ENCODE data around the gene CBLN3. TPM values are rescaled to one million over a fixed set of nuclear protein-coding genes. Genes with fewer than 3 reads are reported as not detected.
A peak's percentile ranks its signal among the peaks of the same experiment; 100 is the strongest.

The CBLN3 gene
- total RNA-seq, 1 experiment from 2014 or later: 0.12 TPM

DNA sequence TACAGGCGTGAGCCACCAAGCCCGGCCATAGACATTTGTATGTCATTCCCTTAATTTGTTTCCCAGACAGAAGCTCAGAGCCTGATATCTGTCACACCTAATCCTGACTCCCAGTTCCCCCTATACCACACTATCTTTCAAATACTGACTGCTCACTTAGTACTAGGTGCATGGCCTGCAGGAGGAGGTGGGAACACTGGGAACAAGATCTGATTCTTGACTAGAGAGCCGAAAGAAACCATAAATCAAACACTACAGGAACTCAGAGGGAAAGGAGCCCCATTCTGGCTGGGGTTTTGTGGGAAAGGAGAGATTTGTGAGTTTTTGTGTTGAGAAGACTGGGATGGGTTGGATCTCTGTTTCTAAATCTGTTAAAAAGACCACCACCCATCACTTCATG, 5.2 kb upstream of the CBLN3 start:
- Histone ChIP-seq H3K4me1 (peaks cover 6% of the 10 kb centered on the region), H3K4me3 (no peak overlapping the region), H3K9me3 (replicated peaks) (no peaks in the 10 kb centered on the region), H3K36me3 (no peaks in the 10 kb centered on the region), H3K27me3 (no peaks in the 10 kb centered on the region), H3K27ac (no peak overlapping the region)
- DNase-seq: no peak

DNA sequence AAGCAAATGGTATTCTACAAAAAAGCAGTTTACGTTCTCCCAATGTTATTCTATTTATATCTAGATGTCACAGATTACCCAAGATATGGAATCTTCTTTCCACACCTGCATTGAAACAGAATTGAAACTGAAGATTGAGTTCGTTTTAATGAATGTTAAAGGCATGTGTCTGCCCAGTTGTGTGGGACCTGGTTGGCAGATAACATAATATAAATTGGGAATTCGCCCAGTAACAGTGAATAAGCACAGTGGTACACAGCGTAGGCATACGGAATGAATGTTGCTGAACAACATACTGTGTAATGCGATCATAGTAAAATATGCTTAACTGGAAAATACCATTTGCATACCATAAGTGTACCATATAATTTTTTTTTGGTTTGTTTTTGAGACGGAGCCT, 4.6 kb upstream of the CBLN3 start:
- Histone ChIP-seq H3K9me3 (replicated peaks) (no peaks in the 10 kb centered on the region), H3K36me3 (no peaks in the 10 kb centered on the region), H3K4me1 (peaks cover 6% of the 10 kb centered on the region), H3K27me3 (no peaks in the 10 kb centered on the region), H3K4me3 (no peak overlapping the region), H3K27ac (no peak overlapping the region)
- no peak for DNase-seq

DNA sequence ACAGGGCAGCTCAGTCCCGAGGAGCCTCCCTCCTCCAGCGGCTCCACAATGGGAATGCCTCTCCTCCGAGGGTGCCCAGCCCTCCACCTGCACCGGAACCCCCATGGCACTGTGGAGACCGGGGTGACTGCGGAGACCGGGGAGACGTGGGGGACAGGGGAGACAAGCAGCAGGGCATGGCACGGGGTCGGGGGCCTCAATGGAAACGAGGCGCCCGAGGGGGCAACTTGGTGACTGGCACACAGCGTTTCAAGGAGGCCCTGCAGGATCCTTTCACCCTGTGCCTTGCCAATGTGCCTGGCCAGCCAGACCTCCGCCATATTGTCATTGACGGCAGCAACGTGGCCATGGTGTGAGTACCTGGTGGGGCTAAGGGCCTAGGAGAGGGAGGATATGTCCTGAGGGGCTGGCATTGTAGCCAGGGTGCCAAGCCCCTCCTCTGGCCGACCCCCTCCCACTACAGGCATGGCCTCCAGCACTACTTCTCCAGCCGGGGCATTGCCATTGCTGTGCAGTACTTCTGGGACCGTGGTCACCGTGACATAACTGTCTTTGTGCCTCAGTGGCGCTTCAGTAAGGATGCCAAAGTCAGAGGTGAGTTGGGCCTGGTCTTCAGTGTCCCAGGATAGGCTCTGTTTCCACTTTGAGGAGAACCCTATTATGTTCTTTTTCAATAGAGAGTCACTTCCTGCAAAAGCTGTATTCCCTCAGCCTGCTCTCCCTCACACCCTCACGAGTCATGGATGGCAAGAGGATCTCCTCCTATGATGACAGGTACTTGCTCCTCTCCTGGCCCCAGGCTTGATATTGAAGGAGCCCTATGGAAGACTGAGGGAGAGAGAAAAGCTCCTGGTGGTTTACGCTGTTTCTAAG, 3.0 kb upstream of the CBLN3 start:
- Histone ChIP-seq H3K27me3 (no peaks in the 10 kb centered on the region), H3K27ac (no peak overlapping the region), H3K36me3 (no peaks in the 10 kb centered on the region), H3K4me3 (no peak overlapping the region), H3K4me1 (peaks cover 6% of the 10 kb centered on the region), H3K9me3 (replicated peaks) (no peaks in the 10 kb centered on the region)
- no peak for DNase-seq

DNA sequence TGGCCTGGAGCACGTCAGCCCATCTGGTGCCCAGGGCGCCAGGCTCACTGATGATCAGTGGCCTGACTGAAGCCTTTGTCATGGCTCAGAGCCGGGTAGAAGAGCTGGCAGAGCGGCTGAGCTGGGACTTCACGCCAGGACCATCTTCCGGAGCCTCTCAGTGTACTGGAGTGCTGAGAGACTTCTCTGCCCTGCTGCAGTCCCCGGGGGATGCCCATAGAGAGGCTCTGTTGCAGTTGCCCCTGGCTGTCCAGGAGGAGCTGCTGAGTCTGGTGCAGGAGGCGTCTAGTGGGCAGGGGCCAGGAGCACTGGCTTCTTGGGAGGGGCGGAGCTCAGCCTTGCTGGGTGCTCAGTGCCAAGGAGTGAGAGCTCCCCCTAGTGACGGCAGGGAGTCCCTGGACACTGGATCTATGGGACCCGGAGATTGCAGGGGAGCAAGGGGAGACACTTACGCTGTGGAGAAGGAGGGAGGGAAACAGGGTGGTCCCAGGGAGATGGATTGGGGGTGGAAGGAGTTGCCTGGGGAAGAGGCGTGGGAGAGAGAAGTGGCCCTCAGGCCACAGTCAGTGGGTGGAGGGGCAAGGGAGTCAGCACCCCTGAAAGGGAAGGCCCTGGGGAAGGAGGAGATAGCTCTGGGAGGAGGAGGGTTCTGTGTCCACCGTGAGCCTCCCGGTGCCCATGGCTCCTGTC, 2.2 kb upstream of the CBLN3 start:
- Histone ChIP-seq H3K9me3 (replicated peaks) (no peaks in the 10 kb centered on the region), H3K36me3 (no peaks in the 10 kb centered on the region), H3K4me1 (peaks cover 6% of the 10 kb centered on the region), H3K27me3 (no peaks in the 10 kb centered on the region), H3K4me3 (no peak overlapping the region), H3K27ac (no peak overlapping the region)
- peak; percentile 95 to 98 for DNase-seq

DNA sequence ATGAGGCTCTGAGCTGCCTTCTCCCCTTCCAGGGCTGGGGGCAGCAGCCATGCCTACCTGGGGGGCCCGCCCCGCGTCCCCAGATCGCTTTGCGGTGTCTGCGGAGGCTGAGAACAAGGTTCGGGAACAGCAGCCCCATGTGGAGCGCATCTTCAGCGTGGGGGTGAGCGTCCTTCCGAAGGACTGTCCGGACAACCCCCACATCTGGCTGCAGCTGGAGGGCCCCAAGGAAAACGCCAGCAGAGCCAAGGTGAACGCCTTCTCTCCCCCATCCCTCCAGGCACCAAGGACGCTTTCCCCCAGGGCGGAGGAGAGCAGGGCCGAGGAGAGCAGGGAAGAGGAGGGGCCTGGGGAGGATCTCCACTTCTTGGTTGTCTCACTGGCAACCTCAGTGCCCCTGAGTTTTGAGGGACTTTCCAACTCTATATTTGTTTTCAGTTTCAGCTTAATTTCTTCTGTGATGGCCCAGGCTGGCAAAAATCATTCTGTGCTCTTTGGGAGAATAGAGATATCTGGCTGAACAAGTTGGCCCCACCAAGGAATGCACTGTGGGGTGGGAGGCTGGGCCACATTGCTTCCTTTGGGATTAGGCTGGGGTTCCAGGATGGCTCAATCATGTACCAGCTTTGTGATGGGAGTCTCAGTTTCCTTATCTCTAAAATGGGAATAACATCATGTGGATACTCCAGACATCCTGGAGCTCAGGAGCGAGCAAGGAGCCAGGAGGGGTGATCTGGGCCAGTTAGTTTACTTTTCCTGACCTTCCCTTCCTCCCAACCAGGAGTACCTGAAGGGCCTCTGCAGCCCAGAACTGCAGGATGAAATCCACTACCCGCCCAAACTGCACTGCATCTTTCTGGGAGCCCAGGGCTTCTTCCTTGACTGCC, 1.5 kb upstream of the CBLN3 start:
- no peaks in the 10 kb centered on the region for H3K27me3 ChIP-seq
- H3K4me3 ChIP-seq: peak overlapping the region; percentile 54; the same call in 1 of the 2 replicates
- no peak for DNase-seq
- H3K4me1 ChIP-seq: no peaks in the 10 kb centered on the region
- no peaks in the 10 kb centered on the region for H3K9me3 ChIP-seq (replicated peaks)
- H3K27ac ChIP-seq: no peak overlapping the region
- H3K36me3 ChIP-seq: no peaks in the 10 kb centered on the region

DNA sequence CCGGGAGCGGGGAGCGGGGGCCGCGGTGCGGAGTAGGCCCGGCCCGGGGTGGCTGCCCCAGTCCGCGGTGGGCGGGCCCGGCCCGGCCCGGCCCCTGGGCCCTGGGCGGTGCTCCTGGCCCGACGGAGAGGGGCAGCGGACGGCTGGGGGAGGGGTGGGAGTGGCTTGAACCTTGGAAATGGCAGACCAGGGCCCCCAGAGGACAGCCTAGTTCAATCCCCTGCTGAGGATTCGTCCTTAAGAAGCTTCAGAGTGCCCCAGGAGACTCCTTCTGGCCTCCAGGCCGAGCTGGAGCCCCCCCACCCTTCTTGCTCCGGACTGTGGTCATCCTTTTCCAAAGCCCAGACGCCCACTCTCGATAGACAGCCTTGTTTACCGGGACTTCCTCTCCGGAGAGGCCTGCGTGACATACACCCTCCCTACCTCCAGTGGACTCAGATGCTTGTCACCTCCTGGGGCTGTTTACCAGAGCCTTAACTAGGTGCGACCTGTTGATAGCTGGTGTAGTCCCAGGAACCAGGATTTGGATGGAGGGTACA, 744 bp upstream of the CBLN3 start:
- no peak for DNase-seq

DNA sequence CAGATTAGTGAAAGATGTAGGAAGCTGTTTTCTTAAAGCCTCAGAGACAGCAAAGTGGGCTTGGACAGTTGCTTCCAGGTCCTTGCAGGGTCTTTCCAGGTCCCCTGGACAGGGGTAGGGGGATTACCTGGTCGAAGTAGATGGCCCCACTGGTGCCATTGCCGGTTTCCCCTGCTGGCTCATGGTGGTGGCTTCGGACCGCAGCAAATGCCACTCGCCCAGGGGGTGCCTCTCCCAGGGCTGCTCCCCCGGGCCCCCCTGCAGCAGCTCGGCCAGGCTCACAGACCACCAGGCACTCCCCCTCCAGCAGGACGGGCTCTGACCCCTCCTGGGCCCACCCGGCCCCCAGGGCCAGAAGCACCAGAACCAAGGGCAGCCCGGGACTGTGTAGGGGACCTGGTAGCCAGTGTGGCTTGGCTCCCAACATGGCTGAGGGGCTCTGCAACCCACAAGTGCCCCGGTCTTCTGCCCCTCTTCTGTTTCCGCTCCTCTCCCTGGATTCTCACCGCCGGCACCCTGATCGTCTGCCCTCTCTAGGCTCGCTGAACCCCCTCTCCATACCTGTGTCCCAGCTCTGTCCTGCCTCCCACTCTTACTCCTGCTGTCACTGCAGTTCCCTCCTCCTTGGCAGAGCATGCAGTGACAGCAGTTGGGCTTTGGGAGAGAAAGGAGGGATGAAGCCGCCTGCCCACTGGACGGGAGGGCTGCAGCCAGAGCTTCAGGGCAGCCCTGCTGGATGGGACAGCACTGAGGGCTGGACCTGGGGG, 657 bp downstream of the CBLN3 start:
- H3K27ac ChIP-seq: no peak overlapping the region

More for the DNA sequence above, 744 bp upstream of the CBLN3 start:
- Histone ChIP-seq H3K36me3 (no peaks in the 10 kb centered on the region), H3K27me3 (no peaks in the 10 kb centered on the region), H3K4me1 (no peaks in the 10 kb centered on the region), H3K4me3 (peak overlapping the region; percentile 54), H3K9me3 (replicated peaks) (no peaks in the 10 kb centered on the region), H3K27ac (no peak overlapping the region)

DNA sequence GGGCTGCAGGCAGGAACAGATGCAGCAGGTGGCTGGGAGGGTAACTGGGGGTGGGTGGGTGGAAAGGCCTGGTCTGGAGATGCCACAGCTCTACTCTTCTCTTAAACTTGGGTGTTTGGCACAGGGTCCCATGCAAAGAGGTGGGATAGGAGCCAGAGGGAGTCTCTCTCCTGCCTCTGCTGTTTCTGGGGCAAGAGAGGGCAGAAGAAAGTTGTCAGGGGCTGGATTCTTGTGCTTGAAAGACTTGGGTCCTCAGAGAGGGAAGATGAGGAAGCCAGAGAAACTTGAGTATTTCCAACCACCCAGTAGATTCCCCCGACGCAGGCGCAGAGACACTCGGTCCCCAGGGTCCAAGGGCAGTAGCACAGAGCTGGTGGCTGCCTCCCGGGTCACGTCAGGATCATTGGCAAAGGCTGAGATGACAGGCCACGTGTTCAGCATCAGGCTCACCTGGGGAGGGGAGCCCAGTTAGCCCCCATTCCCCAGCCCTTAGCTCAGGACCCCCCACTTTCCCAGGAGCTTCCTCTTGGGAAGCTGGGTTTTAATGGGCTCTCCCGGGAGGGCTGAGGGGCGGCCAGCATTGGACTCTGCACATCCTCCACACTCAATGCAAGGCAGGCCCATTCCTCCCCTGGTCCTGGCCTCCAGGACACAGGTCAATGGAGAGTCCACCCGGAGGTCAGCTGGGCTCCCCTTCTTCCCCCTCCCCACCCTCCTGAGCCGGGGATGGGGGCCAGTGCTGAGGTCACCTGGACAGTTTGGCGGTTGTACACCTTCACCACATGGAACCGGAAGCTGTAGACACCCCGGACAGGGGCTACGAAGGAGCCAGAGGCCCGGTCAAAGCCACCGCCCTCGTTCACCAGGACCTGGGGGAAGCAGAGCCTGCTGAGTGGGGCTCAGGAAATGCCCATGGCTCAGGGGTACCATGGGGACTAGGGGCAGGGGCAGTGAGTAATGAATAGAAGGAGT, 1.6 kb downstream of the CBLN3 start:
- H3K4me3 ChIP-seq: no peak overlapping the region
- H3K27ac ChIP-seq: no peak overlapping the region
- DNase-seq: no peak
- no peaks in the 10 kb centered on the region for H3K9me3 ChIP-seq (replicated peaks)
- H3K36me3 ChIP-seq: no peaks in the 10 kb centered on the region
- no peaks in the 10 kb centered on the region for H3K27me3 ChIP-seq
- no peaks in the 10 kb centered on the region for H3K4me1 ChIP-seq

More for the DNA sequence above, 657 bp downstream of the CBLN3 start:
- no peaks in the 10 kb centered on the region for H3K9me3 ChIP-seq (replicated peaks)
- no peak for DNase-seq
- H3K27me3 ChIP-seq: no peaks in the 10 kb centered on the region
- H3K36me3 ChIP-seq: no peaks in the 10 kb centered on the region
- no peaks in the 10 kb centered on the region for H3K4me1 ChIP-seq
- H3K4me3 ChIP-seq: no peak overlapping the region

DNA sequence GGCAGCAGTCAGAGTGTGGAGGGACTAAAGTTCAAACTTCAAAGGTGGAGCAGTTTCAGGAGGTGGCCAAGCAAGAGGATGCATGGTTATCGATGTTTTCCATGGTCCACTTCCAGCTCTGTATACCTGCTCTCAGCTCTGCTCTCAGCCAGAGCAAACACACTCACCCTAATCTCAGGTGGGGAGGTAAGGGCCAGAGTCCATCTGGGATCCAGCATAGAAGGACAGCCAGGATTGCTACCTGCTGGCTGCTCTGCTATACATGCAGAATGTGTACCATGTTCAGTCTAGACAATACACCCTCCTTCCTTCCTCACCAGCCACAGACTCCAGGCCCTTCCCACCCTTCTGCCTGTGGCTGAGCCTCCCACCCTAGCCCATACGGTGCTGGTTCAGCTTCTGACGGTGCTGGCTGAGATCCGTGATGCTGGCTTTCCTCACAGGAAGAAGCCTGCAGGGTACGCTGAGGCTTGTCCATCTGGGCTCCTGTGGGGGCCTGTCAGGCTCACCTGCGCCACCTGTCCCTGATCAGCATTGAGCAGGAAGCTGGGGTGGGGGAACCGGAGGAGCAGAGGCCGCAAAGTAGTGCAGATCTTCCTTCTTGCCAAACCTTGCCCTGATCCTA, 2.4 kb downstream of the CBLN3 start:
- no peak for DNase-seq
- Histone ChIP-seq H3K9me3 (replicated peaks) (no peaks in the 10 kb centered on the region), H3K27ac (no peak overlapping the region), H3K27me3 (no peaks in the 10 kb centered on the region), H3K4me3 (no peak overlapping the region), H3K36me3 (no peaks in the 10 kb centered on the region), H3K4me1 (no peaks in the 10 kb centered on the region)

DNA sequence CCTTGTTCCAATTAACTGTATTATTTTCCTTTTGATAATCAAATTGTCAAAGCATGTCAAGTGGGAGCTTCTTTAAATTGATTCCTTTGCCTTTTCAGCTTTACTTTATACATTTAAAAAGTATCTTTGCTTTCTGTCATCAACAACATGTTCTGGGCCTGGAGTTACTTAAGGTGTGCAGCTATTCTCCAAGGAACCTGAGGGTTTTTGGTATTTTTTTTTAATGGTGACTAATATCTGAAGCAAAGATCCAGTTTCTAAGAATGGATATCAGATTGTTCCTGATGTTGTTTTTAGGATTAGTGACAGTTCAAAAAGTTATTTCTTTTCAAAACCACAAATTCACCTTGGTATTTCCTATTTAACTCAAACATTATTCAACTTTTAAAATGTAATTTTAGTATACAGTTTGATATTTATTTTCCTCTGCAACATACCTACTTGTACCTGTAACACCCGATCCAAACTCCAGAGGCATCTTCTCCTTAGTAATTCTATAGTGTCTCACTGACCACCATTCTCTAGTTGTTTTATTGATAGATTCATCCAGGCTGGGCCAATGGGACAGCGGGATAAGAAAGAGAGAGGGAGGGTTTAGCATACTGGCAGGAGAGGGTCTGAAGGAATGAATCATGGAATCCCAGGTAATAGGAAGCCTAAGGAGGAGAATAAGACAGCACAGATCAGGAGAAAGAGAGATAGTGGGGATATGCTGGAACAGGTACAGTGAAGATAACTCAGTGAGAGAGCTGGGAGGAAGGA, 3.1 kb downstream of the CBLN3 start:
- Histone ChIP-seq H3K27me3 (no peaks in the 10 kb centered on the region), H3K4me1 (no peaks in the 10 kb centered on the region), H3K27ac (no peak overlapping the region), H3K9me3 (replicated peaks) (no peaks in the 10 kb centered on the region), H3K36me3 (no peaks in the 10 kb centered on the region), H3K4me3 (no peak overlapping the region)
- DNase-seq: no peak

DNA sequence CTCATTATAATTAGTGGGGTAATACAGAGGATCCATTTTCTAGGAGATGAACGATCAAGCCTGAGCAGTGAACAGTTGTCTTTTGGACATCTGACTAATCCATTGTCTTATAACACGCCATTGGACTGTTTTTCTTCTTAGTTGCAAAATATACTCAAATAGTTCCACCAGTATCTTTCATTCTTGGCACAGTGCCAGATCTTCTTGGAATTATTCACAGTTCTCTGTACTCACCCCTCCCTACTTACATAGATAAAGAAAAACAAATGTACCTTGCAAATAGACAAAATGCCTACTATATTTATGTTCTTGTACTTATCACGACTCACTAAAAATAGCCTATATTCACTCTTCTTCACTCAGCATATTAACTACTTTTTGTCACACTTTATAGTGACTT, 3.8 kb downstream of the CBLN3 start:
- no peaks in the 10 kb centered on the region for H3K36me3 ChIP-seq
- no peaks in the 10 kb centered on the region for H3K4me1 ChIP-seq
- peak in 1 of 2 experiments; percentile 36 for DNase-seq
- H3K4me3 ChIP-seq: no peak overlapping the region
- no peaks in the 10 kb centered on the region for H3K27me3 ChIP-seq
- H3K9me3 ChIP-seq (replicated peaks): no peaks in the 10 kb centered on the region
- no peak overlapping the region for H3K27ac ChIP-seq

Data from SJCRH30 (cell line).